ENCODE results near the gene BDKRB2.

The BDKRB2 gene

DNA sequence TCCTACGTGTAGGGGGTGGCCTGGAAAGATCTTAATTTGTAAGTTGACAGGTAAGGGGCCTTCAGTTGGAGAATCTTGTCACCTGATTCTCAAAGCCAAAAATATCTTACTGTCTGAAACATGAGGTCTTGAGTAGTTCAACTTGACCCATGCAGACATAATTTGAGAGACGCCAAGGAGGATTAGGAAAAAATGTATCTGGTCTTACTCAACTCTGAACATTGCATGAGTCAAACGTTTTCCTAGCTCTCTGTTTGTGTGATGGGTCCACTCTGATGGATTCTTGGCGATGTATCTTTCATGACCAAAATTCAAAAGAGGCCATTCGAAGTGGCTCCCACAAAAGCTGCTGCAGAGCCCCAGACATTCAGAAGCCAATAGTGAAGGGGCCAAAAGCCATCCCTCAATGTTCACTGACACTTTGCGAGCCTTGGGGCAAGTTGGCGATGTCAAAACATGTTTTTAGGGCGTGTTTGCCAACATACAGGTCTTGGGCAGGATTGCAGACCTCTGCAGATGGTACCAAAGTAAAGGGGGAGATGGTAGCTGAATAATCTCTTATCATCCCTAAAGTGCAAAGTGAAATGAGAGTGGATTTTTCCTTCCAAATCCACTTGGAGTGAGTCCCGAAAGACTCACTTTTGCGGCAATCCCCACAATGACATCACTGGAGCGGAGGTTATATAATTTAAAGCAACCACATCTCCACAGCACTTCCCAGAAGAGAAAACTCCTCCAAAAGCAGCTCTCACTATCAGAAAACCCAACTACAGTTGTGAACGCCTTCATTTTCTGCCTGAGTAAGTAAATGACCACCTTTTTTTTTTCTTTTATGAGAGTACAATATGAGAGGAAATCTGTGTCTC is 51.1 kb downstream of the BDKRB2 start, which contains the start of gene BDKRB1:
TSS of gene BDKRB1 (plus strand) at position 710 of the 866 bp plus-strand sequence. CDS start 7,473 bp downstream, outside the sequence.
- DNase-seq, result no peak

DNA sequence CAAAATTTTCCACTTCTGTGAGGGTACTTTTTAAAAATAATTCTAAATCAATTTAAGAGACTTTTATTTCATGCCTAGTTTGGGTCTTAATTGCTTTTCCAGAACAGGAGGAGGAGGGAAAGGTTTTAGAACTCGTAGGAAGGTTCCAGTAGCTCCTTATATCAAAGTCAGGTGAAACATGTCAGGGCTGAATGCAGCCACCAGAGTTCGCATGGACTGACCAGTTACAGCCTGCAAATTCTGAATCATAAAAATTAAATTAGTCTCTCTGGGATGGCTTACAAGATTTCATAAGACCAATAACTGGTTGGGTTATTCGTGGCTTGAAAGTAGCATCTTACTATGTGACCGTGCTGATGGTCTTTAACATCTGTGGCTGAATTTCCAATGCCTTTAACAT is 51.8 kb downstream of the BDKRB2 start:
- no peak for DNase-seq

DNA sequence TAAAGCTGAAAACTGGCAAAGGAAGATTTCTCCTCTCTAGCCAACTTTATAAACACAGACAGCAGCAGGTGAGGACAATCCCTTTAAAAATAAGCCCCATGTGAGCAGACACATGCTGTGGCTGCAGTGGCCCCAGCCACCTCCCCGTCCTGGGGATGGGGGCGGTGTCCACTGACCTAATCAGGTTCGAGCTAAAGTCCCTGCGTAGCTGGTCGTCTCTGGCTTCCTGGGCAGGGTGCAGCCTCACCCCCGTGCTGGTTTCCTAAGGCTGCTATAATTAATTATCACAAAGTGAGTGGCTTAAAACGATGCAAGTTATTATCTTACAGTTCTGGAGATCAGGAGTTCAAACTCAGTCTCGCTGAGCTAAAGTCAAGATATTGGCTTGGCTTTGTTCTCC is 52.4 kb downstream of the BDKRB2 start:
- DNase-seq, result no peak

DNA sequence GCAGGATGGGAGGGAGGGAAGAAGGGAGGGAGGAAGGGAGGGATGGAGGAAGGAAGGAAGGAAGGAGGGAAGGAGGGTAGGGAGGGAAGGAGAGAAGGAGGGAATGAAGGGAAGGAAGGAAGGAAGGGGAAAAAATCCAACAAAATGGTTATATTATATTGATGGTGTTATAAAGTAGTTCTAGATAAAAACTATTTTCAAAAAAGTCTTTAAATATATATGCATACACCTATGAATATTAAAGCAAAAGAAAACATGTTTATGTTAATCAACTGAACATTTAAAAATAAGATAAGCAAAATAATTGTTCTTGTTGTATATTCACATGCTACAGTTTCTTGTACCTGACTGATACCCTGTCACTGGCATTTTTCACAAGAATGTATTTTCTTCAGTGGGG is 53.3 kb downstream of the BDKRB2 start:
- no peak for DNase-seq

DNA sequence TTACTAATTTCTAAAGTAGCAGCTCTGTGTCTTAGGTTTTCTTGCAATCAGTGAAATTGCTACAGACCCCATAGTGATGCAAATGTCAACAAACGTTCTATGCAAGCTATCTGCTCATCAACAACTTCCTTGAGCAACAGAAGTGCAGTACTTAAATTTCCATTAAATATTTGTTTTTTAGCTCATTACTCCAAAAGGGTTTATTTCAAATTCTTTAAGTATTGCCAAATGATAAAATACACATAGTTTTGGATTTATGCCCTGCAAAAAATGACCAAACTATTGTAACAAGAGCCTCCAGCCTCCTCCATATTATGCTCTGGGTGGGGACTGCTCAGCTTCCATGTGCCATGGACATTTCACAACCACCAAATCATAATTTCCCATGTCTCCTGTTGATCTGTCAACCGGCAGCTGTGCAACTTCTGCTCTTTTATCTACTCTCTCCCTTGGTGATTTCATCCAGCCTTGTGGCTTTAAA is 55.7 kb downstream of the BDKRB2 start:
- DNase-seq, result no peak

DNA sequence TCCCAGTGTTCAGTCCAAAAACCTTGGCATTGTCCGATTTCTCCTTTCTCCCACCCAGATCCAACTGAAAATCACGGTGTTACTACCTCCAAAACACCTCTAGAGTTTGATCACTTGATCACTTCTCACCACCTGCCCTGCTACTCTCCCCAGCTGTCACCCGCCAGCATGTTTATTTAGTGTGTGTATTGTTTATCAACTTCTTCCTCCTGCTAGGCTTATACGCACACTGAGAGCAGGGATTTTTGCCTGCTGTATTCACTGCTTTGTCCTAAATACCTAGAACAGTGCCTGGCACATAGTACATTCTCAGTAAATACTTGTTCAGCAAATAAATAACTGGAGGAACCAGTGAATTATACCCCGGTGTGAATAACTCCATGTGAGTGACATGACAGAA is 56.4 kb downstream of the BDKRB2 start:
- DNase-seq, result no peak

DNA sequence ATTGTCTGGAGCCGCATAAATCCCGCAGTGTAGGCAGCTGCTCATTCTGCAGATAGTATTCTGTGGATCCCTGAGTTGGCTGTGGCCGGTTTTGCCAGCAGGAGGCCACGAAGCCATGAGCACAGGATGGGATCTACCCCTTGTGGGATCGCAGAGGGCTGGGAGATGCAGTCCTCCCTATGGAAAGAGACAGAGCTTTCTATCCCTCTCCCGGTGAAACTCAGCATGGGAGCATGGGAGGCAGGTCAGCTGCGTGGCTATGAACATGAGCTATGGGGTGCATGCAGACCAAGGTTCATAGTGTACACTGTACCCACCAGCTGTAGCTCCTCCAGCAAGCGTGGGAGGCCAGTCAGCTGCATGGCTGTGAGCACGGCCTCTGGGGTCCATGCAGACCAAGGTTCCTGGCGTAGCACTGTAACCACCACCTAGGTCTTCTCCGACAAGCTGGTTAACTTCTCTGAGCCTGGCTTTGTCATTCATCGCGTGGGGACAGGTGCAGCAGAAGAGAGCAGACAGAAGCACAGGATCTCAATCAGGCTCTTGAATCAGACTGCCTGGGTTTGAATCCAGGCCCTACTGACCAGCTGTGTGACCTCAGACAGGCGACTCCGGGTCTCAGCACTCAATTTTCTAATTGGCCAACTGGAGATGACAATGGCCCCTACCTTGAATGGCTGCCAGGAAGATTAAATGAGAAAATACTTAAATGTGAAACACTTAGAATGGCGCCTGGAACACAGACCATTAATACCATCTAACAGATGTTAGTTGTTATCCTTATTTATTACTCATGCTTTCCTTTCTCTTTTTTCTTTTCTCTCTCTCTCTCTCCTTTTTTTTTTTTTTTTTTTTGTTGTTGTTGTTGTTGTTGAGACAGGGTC is 57.4 kb downstream of the BDKRB2 start:
- no peak for DNase-seq

DNA sequence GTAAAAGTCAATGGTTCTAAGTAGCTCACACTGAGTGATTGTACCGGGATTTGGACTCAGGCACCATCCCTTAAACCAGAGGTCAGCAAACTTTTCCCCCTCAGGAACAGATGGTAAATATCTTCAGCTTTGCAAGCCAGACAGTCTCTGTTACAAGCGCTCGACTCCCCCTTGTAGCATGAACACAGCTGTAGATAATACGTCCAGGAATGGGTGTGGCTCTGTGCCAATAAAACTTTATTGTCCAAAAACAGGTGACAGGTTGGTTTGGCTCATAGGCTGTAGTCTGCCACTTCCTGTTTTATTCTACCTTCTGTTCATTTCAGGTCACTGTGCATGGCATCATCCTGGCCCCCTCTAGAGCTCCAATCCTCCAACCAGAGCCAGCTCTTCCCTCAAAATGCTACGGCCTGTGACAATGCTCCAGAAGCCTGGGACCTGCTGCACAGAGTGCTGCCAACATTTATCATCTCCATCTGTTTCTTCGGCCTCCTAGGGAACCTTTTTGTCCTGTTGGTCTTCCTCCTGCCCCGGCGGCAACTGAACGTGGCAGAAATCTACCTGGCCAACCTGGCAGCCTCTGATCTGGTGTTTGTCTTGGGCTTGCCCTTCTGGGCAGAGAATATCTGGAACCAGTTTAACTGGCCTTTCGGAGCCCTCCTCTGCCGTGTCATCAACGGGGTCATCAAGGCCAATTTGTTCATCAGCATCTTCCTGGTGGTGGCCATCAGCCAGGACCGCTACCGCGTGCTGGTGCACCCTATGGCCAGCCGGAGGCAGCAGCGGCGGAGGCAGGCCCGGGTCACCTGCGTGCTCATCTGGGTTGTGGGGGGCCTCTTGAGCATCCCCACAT is 58.9 kb downstream of the BDKRB2 start:
- no peak for DNase-seq

DNA sequence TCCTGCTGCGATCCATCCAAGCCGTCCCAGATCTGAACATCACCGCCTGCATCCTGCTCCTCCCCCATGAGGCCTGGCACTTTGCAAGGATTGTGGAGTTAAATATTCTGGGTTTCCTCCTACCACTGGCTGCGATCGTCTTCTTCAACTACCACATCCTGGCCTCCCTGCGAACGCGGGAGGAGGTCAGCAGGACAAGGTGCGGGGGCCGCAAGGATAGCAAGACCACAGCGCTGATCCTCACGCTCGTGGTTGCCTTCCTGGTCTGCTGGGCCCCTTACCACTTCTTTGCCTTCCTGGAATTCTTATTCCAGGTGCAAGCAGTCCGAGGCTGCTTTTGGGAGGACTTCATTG is 59.5 kb downstream of the BDKRB2 start:
- DNase-seq, result no peak

DNA sequence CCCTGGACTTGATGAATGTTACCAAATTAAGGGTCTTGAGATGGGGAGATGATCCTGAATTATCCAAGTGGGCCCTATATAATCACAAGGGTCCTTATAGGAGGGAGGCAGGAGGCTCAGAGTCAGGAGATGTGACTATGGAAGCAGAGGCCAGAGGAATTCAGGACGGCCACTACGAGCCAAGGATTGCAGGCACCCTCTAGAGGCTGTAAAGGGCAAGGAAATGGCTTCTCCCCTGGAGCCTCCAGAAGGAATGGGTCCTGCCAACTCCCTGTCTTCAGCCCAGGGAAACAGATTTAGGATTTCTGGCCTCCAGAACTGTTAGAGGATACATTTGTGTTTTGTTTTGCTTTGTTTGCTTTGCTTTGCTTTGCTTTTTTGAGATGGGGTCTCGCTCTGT is 60.2 kb downstream of the BDKRB2 start:
- no peak for DNase-seq

DNA sequence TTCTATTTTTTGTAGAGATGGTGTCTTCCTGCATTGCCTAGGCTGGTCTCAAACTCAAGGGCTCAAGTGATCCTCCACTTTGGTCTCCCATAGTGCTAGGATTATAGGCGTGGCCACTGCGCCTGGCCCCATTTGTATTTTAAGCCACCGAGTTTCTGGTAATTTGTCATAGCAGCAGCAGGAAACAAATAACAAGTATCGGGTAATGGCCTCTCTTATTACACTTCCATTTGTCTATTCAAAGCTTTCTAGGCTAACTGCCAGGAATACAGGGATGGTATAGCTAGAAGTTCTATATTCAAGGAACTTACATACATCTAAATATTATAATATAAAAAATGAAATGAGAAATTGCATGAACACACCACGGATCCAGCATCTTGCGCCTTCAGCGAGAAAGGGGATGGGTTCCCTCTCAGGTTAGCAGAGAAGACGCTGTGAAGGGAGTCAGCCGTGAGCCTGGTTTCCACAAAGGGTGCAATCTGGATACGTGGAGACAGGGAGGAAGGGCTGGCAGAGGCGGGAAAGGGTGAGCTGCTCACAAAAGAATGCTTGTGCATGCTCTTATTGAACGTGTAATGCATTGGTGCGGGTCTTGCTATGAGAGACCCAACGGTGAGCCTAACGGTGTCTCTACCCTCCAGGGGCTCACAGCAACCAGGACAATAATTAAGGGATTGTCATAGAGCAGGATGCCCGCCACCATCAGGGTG is 60.9 kb downstream of the BDKRB2 start:
- DNase-seq, result no peak

DNA sequence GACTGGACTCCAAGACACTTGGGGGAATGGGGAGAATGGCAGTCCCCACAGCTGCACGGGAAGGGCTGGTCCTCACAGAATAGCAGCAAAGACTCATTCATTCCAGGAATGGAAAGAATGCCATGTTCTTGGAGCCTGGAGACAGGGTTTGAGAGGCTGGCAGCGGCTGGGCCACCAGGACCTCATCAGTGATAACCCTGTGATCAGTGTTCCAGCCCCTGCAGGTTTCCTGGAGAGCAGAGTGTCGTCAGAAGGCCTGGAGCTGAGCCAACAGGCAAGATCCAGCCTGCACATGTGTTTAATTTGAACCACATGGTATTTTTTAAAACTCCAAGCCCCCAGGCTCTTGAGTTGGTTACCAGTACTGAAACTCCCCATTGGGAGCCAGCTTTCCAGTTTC is 62.7 kb downstream of the BDKRB2 start:
- DNase-seq, result peak; percentile 77

DNA sequence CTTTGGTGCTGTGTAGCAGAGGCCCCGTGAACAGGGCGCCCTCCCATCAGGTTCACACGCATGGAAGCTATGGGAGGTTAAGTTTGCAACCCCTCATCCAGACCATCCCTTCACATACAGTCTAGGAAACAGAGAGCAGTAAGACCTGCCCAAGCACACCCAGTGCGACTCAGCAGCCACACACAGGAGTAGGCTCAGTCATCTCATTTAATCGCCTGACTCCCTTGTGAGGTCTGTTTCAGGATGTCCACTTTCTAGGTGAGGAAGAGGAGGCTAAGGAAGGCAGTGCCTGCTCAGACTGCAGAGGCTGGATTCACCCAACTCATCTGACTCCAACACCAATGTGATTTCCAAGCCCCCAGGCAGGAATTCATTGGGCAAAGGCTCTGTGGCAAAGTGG is 63.3 kb downstream of the BDKRB2 start:
- DNase-seq, result no peak

DNA sequence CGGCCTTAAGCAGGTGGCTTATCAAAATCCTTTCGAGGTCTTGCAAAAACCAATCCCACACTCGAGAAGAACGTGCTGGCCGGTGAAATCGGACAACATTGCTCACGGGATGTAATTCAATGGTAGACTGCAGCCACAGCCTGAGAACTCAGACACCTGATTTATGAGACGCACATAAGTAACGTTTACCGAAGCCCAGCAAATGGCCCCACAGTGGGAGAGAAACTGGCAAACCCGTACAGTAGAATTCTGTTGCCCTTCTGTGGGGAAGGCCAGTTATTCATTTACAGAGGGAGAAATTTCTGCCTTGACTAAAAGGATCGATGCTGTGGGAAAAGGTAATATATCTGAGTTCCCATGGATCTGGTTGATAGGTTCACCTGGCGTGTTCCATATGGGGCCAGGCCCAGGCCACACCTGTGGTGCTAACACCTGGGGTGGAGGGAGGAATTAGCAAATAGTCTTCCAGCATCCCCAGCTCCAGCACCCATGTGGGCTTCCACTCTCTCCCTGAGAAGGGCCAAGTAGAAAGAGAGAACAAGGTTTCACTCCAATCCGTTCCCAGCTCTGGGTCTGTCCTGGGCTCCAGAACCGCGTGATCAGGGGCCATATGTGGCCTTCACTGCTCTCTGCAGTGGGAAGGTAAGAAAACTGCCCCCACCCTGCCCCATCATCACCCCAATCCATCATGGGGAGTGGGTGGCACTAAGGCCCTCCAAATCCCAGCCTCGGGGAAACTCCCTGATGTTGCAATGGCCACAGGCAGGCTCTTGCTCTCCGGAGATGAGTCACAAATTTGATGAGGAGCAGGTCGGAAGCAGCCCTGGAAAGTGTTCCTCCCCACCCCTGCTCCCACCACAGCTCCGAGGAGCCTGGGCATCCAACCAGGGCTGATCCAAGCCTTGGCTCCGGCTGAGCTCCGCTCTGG is 64.1 kb downstream of the BDKRB2 start:
- peak; percentile 56 for DNase-seq

DNA sequence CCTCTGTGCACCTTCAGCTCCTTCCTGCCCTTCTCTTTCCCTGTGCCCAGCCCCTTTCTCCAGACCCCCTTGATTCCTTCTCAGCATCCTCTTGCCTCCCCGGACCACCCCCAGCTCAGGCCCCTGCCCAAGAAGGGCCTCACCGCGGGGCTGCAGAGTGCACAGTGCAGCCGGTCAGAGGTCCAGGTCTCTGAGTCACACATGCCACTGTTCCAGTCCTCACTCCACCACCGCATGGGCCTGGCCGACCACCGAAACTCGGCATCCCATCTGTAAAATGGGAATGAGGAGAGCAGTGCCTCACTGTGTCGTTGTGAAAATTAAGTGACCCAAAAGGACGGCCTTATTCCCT is 64.7 kb downstream of the BDKRB2 start:
- no peak for DNase-seq

DNA sequence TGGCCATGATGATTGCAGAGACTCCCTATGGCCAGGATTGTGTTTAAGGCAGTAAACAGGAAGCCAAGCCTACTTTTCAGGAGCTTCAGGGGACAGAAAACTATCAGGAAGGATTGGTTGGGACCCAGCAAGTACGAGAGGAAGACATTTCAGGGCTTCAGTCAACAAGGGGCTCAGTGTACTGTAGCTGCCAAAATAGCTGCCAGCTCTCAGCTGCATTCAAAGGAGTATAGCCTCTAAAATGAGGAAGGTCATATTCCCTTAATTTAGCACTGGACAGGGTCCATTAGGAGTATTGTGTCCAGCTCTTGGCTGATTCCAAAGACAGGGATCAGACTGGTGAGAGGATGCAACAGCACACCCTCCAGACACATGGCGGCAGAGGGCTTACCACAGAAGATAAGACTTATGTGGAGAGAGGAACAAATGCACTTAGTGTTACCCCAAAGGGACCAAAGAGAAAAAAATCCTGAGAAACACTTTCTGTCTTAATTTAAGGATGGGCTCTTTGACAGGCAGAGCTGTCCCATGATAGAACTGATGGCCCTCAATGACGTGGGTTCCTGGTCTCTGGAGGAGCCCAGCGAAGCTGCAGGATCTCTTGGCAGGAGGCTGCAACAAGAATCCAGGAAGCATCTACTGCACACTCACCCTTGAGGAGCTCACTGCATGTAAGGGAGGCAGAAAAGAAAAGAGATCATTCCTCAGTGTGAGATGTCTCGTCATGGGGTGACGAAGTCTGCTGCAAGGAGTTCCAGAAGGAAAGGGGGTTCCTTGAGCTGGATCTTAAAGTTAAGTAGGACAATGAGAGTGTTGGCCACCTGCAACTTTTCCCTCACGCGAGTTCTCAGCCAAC is 66.2 kb downstream of the BDKRB2 start:
- no peak for DNase-seq

DNA sequence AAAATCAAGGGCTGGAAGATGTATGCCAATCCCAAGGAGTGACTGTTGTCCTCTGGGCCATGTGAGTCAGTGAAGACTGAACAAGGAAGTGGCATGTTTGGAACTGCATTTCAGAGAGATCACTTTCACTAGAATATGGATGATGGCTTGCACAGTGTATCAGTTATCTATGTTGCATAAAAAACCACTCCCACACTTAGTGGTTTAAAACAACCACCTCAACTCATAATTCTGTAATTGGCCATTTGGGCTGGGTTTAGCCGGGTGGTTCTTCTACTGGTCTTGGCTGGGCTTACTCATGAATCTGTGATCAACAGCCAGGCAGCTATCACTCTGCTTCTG is 66.8 kb downstream of the BDKRB2 start:
- DNase-seq, result no peak

DNA sequence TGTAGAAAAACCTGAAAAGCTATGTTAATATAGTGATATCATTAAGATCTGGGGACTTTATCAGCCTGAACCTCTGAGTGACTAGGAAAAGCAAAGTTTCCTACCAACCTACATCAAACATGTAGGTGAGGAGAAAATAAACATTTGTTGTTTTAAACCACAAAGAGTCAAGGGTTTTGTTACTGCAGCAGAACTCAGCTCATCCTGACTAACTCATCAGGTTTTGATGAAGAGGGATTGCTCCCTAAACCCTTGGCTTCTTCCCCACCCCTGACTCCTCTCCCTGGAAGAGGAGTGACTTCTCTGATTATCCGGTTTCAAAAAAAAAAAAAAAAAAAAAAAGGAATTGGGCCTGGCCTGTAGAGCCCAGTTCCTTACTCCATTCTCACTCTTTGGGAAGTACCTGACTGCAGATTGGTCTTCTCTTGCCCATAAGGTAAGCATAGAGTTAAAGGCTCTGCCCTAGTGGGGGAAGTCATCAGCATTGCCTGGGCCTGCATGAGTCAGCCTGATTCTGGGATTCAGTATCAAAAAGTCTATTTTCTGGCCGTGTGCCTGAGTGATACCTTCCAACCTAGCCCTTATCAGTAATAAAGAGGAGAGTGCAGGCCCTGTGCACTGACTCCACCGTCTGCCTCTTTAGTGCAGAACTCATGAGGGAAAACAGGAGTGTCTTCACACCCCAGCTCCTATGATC is 68.3 kb downstream of the BDKRB2 start:
- DNase-seq, result no peak

DNA sequence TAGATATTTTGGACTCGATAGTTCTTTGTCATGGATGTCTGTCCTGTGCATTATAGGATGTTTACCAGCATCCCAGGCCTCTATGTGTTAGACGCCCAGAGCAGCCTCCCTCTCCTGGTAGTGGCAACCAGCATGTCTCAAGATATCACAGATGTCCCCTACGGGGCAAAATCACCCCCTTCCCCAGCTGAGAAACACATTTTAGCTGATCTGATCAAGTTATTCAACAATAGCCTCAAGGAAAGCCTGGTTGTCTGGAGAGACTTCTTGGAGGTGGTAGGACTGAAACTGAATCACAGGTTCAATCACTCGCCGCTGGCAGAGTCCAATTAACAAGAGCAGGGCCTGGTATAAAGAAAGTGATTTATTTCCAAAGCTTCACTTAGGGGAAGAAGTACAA is 69.0 kb downstream of the BDKRB2 start:
- no peak for DNase-seq

DNA sequence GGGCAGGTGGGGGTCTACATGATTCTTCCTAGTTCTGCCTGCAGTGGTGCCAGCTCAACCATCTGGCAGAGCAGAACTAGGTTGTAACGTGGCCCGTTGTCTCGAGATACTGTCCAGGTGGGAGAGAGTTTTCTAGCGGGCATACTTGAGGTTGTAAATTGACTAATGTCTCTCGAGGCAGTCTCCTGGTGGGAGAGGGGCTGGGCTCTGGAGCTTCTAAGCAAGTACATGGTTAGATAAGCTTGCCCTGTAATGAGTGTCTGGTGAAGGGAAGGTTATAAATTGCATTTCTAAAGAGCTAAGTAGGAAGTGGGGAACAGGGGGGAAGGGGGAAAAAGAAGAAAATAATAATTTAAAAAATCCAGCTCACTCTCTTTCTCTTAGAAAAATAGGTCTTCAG is 69.5 kb downstream of the BDKRB2 start:
- DNase-seq, result no peak

All from right hindlimb (tissue), 1 donor.